MG63 (cell line): Measurements from ENCODE around the gene AGAP1. TPM values are rescaled to one million over a fixed set of nuclear protein-coding genes. Genes with fewer than 3 reads are reported as not detected.

Experiments
- DNase-seq: peaks from one replicate; pipeline ENCODE4 v3.0.0-alpha.2; 2020
- H3K27me3 ChIP-seq: fragments of 250-450 bp; sonication (Bioruptor Pico); 2 replicates; pipeline ENCODE4 v1.5.1; 2020; ENCODE audit warnings: mild to moderate bottlenecking, moderate library complexity
- H3K36me3 ChIP-seq: fragments of 250-450 bp; sonication (Bioruptor Pico); 2 replicates; pipeline ENCODE4 v1.5.1; 2020; ENCODE audit warnings: mild to moderate bottlenecking, moderate library complexity
- H3K4me3 ChIP-seq: fragments of 250-450 bp; sonication (Bioruptor Pico); 2 replicates; pipeline ENCODE4 v1.5.1; 2020; ENCODE audit warnings: mild to moderate bottlenecking, moderate library complexity
- H3K9me3 ChIP-seq: fragments of 250-450 bp; sonication (Bioruptor Pico); 2 replicates; pipeline ENCODE4 v1.5.1; 2020; ENCODE audit warnings: mild to moderate bottlenecking, moderate library complexity
- total RNA-seq: library from RNA; depleted of rRNA; stranded (reverse); fragments of >200 nt; shearing (Covaris generic); gene quantifications from 2 replicates; pipeline ENCODE4 v1.2.3, GENCODE V29; 2014; ENCODE audit warnings: low replicate concordance

AGAP1 gene
- total RNA-seq, 1 experiment from 2014 or later, result 8.8 TPM

DNA sequence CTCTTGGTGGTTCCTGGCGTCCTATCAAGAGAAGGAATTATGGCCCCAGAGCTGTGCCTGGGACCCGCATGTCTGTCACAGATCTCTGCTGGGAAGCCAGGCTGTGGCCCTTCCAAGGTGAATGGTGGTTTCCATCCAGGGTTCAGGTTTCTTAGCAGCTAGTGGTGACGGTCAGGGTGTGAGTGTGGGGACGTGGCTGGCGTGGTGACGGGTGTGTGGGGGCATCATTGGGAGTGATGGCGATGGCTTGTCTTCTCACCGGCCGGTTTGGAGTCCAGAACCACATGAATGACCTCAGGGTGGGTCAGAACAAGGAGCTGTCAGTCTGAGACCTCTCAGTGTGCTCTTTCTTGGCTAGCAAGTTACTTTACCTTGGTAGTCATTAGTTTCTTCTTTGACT lies 52.6 kb downstream of the AGAP1 start:
- no peaks in the 10 kb centered on the region for H3K9me3 ChIP-seq
- DNase-seq, result no peak
- H3K4me3 ChIP-seq, result no peak overlapping the region
- H3K36me3 ChIP-seq, result no peaks in the 10 kb centered on the region
- no peaks in the 10 kb centered on the region for H3K27me3 ChIP-seq

DNA sequence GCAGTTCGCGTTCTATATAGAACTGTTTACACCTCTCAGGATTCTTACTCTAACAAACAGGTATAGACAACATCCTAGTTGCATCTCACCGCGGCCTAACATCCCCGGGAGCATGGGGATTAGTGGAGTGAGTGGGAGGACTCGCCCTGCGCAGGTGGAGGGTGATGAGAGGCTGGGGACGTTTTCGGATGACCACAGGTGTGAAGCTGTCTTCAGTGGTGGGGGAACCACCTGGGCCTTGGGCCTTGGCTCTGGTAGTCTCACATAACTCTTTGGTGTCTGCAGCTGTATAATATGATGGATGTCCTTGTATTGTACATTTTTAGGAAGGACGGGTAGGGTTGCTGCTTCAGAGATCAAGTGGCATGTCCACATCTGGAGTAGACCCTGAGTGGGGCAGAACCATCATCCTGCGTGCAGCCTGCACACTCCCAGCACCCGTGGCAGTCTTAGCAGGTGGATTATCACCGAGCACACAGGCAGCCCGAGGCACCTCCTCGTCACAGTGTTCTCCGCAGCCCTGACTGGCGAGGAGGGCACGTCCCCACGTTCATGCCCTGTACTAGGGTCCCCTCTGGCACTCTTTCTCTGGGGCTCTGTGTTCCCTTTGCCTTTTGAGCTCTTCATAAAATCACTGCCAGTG lies 56.0 kb downstream of the AGAP1 start:
- Histone ChIP-seq H3K27me3 (no peaks in the 10 kb centered on the region), H3K4me3 (no peak overlapping the region), H3K9me3 (no peaks in the 10 kb centered on the region), H3K36me3 (no peaks in the 10 kb centered on the region)
- DNase-seq, result no peak

DNA sequence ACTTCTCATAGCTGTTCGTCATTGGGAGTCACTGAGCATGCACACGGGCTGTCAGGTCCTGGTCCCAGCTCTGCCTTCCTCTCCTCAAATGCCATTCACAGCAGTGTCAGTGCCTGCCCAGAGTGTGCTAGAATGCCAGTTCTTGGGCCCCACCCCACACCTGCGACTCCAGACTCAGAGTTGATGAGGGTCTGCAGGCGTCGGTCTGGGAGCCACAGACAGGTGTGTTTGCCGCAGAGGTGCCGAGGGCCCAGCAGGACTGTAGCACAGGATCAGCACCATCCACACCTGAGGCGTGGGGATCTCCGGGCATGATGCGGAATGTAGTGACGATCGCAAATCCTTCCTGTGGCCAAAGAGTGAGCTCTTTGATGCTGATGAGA lies 56.5 kb downstream of the AGAP1 start:
- Histone ChIP-seq H3K9me3 (no peaks in the 10 kb centered on the region), H3K4me3 (no peak overlapping the region), H3K36me3 (no peaks in the 10 kb centered on the region), H3K27me3 (no peaks in the 10 kb centered on the region)
- no peak for DNase-seq

GRCh38 chr2:235550946-235551345 lies 57.1 kb downstream of the AGAP1 start:
- no peak overlapping the region for H3K4me3 ChIP-seq
- DNase-seq, result no peak

DNA sequence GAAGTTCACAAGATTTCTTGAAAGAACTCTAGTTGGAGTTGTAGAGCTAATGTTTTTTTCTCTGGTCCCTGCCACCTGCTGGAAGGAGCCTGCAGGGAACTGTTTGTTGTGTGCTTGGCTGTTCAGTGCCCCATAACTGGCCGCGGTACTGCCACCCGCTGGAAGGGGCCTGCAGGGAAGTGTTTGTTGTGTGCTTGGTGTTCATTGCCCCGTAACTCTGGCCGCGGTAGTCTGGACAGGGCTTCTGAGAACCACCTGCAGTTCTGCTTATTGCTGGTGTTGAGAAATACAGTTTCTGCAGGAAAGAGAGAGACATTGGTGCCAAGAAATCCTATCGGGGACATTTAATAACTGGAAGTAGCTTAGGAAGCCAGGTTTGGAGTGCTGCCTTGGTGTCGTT lies 58.1 kb downstream of the AGAP1 start:
- H3K36me3 ChIP-seq, result no peaks in the 10 kb centered on the region
- no peak overlapping the region for H3K4me3 ChIP-seq
- peak; percentile 68 for DNase-seq
- no peaks in the 10 kb centered on the region for H3K27me3 ChIP-seq
- H3K9me3 ChIP-seq, result no peaks in the 10 kb centered on the region

More at GRCh38 chr2:235550946-235551345, 57.1 kb downstream of the AGAP1 start:
- Histone ChIP-seq H3K27me3 (no peaks in the 10 kb centered on the region), H3K36me3 (no peaks in the 10 kb centered on the region), H3K9me3 (no peaks in the 10 kb centered on the region)

DNA sequence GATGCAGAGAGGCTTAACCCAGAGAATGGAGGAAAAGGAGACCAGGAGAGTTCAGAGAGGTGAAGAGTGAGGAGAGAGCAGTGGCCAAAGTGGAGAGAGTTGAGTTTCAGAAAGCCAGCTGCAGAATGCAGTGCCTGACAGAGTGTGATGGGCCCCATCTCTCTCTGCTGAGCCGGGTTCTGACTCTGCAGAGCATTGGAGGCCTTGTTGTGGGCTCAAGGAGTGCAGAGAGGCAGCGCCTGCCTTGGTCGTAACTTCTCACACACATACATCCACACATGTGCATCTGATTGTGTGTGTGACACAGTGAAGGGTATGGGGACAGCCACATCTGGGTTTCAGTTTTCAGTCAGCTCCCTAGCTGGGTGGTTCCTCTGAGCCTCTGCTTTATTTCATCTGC lies 58.8 kb downstream of the AGAP1 start:
- Histone ChIP-seq H3K36me3 (no peaks in the 10 kb centered on the region), H3K27me3 (no peaks in the 10 kb centered on the region), H3K4me3 (no peak overlapping the region), H3K9me3 (no peaks in the 10 kb centered on the region)
- no peak for DNase-seq

DNA sequence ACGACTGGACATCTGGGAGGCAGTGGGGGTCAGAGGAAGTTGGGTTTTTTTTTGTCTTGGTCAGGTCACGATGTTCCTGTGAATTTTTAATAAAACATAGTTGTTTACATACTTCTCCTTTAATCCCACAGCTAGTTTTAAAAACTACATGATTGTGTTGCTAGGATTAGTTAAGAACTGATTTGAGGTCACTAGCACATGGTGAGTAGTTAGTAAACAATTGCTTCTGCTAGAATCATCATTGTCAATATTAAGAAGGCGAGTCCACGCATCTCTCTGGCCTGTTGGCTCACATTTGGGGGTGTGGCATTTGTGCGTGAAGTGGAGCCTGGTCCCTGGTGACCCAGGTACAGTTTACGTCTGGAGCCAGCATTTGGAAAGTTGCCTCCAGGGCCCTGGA lies 59.4 kb downstream of the AGAP1 start:
- Histone ChIP-seq H3K27me3 (no peaks in the 10 kb centered on the region), H3K36me3 (no peaks in the 10 kb centered on the region), H3K4me3 (no peak overlapping the region), H3K9me3 (no peaks in the 10 kb centered on the region)
- DNase-seq, result no peak

DNA sequence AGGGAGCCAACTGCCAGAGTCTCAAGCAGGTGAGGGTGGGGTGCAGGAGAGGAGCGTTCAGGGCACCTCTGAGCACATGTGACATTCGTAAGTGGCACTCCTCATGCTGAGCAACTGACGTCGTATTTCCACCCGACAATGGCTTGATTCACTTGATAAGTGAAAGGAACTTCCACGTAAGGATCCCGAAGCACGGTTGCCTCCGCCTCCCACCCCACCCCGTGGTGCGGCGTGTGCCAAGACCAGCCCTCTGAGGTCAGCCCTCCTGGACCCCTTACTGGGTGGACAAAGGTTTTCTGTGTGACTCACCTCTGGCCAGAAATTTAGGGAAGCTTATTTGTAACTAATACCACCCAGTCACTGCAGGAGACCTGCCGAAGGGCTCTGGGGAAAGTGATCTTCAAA lies 59.9 kb downstream of the AGAP1 start:
- H3K27me3 ChIP-seq, result no peaks in the 10 kb centered on the region
- no peaks in the 10 kb centered on the region for H3K9me3 ChIP-seq
- H3K4me3 ChIP-seq, result no peak overlapping the region
- peak; percentile 41 for DNase-seq
- H3K36me3 ChIP-seq, result no peaks in the 10 kb centered on the region

GRCh38 chr2:235554385-235554784 lies 60.5 kb downstream of the AGAP1 start:
- H3K36me3 ChIP-seq, result no peaks in the 10 kb centered on the region
- H3K27me3 ChIP-seq, result no peaks in the 10 kb centered on the region
- DNase-seq, result no peak
- H3K9me3 ChIP-seq, result no peaks in the 10 kb centered on the region
- no peak overlapping the region for H3K4me3 ChIP-seq

- Histone ChIP-seq H3K36me3 (no peaks in the 10 kb centered on the region), H3K4me3 (no peak overlapping the region), H3K9me3 (no peaks in the 10 kb centered on the region), H3K27me3 (no peaks in the 10 kb centered on the region)
- no peak for DNase-seq
These were observed 61.1 kb downstream of the AGAP1 start for GRCh38 chr2:235554936-235555335.

DNA sequence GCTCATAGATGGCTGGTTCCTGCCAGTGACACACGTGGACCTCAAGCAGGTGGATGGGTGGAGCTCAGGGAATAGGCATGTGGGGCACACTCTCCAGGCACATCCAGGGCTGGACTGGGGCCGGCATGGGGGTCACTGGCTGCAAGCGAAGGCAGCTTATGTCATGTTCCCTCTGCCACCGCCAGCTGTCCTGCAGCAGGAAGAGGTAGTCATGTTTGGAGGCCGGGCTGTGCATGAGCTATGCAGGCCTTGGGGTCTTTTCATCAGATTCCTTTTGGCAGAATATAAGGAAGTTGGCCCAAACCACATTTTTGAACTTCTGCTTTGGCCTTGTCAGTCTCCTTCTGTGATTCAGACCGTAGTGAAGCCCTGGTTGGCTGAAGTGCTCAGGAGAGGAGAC lies 61.5 kb downstream of the AGAP1 start:
- DNase-seq, result no peak
- Histone ChIP-seq H3K9me3 (no peaks in the 10 kb centered on the region), H3K4me3 (no peak overlapping the region), H3K36me3 (no peaks in the 10 kb centered on the region), H3K27me3 (no peaks in the 10 kb centered on the region)

GRCh38 chr2:235556086-235556485 lies 62.2 kb downstream of the AGAP1 start:
- no peaks in the 10 kb centered on the region for H3K9me3 ChIP-seq
- H3K4me3 ChIP-seq, result no peak overlapping the region
- H3K27me3 ChIP-seq, result no peaks in the 10 kb centered on the region
- H3K36me3 ChIP-seq, result no peaks in the 10 kb centered on the region
- no peak for DNase-seq

GRCh38 chr2:235556901-235557300 lies 63.1 kb downstream of the AGAP1 start:
- DNase-seq, result no peak
- no peaks in the 10 kb centered on the region for H3K9me3 ChIP-seq
- no peak overlapping the region for H3K4me3 ChIP-seq
- no peaks in the 10 kb centered on the region for H3K36me3 ChIP-seq
- H3K27me3 ChIP-seq, result no peaks in the 10 kb centered on the region

DNA sequence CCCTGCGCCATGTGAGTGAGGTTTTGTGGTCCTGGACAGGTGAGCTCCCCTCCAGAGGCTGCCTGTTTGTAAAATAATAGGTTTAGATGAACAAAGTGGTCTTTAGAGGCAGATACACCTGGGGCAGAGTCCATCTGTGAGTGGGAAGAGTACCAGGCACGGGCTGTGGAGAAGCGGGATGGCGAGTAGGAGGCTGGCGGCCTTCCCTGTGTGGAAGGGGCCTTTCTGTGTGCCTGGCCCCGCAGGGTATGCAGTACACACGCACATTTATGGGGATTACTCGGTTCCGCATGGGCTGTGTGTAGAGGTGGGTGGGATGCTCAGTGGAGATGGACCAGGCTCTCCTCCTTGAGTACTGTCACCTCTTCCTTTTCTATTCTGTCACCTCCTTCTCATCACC lies 64.1 kb downstream of the AGAP1 start:
- Histone ChIP-seq H3K9me3 (no peaks in the 10 kb centered on the region), H3K36me3 (no peaks in the 10 kb centered on the region), H3K27me3 (no peaks in the 10 kb centered on the region), H3K4me3 (no peak overlapping the region)
- no peak for DNase-seq

DNA sequence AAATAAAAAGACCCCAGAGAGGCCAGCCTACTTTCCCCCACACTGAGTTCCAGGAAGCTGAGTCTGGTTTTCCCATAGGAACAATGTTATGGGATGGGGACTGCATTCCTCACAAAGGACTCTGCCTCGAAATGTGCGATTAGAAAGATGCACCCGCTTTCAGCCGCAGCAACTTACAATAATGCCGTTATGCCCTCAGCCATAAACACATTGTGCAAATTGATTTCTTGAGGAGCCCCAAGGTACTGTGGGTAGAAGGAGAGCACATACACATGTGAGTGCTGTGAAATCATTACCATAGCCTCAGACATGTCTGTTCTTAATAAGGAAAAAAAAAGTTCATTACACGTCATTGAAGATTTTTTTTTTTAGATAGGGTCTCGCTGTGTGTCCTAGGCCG lies 64.7 kb downstream of the AGAP1 start:
- H3K27me3 ChIP-seq, result no peaks in the 10 kb centered on the region
- no peak overlapping the region for H3K4me3 ChIP-seq
- no peaks in the 10 kb centered on the region for H3K9me3 ChIP-seq
- no peak for DNase-seq
- H3K36me3 ChIP-seq, result no peaks in the 10 kb centered on the region

DNA sequence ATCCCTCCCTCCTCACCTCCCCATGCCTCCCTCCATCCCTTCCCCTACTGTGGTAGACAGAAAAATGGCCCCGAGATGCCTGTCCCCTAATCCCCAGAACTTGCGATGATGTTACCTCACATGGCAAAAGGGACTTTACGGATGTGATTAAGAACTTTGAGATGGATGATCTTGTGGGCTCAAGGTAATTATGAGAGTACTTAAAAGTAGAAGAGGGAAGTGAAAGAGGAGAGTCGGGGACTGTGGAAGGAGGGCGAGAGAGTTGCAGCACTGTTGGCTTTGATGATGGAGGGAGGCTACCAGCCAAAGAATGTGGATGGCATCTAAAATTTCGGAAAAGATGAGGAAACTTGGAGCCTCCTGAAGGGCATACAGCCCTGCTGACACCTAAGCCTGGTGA lies 66.5 kb downstream of the AGAP1 start:
- no peak for DNase-seq
- Histone ChIP-seq H3K4me3 (no peak overlapping the region), H3K27me3 (no peaks in the 10 kb centered on the region), H3K9me3 (no peaks in the 10 kb centered on the region), H3K36me3 (no peaks in the 10 kb centered on the region)

DNA sequence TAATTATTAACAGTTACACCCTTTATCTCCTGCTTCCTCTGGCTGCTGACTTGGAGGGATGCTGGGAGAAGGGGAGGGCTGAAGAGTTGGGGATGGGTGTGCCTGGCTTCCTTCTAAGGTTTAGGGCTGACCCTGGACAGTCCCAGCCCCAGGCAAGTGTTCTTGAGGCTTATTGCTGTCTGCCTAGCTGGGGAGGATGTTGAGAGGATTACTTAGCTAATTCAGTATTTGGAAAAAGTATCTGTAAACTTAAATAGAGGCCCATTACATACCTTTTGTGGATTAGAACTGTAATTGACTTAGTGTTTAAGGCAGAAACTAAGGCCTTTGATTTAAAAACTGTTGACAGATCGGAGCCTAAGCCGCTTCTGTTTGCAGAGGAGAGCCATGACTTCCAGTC lies 67.6 kb downstream of the AGAP1 start:
- no peak overlapping the region for H3K4me3 ChIP-seq
- H3K9me3 ChIP-seq, result no peaks in the 10 kb centered on the region
- no peak for DNase-seq
- H3K27me3 ChIP-seq, result no peaks in the 10 kb centered on the region
- no peaks in the 10 kb centered on the region for H3K36me3 ChIP-seq

DNA sequence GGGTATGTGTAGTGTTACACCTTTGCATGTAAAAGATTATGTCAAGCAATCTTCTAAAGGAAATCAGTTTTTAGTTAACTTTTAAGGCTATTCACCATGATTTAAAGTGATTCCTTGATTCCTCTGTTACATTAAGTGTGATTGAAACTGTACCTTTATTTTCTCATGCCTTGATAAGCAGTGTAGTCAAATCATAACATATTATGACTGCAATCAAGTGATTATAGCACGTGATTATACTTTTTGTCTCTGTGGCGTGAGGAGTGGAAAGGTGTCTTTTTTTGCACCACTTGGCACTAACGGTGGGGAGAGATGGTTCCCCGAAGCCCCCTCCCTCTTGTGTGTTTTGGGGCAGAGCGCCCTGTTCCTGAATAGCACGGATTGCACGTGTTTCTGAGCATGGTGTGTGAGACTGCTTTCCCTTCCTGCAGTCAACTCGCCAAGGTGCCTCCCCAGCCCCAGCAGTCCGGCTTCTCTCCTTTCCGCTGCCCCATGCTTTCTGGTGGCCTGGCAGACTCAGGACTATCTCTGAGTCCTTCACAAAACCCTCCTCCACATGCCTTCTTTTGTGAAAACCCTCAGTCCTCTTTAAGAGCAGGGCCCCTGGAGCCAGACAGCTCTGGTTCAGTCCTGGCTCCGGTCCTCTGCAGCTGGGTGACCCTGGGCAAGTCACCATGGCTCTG lies 68.4 kb downstream of the AGAP1 start:
- Histone ChIP-seq H3K9me3 (no peaks in the 10 kb centered on the region), H3K27me3 (no peaks in the 10 kb centered on the region), H3K4me3 (no peak overlapping the region), H3K36me3 (no peaks in the 10 kb centered on the region)
- no peak for DNase-seq
